Fibroblast of the conjunctiva (primary cell): Measurements from ENCODE around the gene GPC4.

Experiments
- DNase-seq: peaks from one replicate; pipeline ENCODE4 v3.0.0-alpha.2; 2010; ENCODE audit warnings: low read depth

GPC4 gene

DNA sequence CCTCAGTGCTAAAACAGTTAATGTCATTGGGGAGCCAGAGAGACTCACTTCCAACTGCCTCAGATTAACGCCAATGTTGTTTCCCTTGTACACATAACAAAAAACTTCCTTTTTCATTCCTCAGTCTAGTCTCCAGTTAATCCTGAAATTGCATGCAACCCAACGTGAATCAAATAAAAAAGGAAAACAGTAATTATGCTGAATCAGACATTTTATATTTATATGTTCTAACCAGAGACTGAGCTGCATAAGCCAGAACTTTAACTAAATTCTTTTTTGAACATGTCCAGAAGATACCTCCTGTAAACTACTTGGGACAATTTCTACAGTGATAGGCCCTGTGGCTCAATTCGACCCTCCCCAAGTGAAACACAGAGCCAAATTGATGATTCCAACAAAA, 4.7 kb downstream of the GPC4 start:
- DNase-seq, result no peak

DNA sequence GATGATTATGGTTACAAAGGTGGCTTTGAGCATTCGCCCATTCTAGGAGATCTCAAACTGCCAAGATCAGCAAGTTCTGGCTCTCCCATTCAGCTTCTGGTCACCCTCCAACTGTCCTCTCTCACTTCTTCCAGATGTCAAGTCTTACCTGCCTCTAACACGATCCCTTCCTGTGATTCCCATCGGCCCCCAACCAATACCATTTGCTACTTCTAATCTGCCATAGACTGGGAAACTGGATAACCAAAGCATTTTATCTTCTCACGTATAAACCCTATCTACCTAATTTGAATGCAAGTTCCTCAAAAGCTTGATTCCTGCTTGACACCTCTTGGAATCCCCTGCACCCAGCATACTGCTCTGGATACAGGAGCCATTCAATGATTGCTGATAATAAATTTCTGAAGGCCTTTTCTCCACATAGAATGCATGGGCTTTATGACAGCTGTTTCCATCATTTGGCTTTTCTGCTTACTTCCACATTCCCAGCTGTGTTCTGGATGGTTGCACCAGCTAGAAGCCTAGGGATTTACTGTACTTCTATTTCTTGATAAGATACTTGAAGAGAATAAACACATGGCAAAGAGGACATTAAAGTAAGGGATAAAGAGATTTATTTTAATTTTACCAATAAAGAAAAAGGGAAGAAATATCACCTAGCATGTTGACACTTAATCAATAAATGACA, 9.6 kb downstream of the GPC4 start:
- DNase-seq, result no peak

DNA sequence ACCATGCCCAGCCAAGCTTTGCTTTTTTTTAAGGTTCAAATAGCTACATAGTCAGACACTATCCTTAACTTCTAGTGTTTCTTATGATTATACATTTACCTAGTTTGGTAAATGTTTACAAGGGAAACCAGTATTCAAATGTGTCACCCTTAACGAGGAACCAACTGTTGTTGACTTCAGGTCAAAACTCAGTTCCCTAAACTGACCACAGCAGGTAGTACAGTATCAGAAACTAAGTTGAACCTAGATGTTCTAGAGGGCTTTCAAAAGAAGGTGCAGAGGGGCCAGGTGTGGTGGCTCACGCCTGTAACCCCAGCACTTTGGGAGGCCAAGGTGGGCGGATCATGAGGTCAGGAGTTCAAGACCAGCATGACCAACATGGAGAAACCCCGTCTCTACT, 11.3 kb downstream of the GPC4 start:
- DNase-seq, result no peak

DNA sequence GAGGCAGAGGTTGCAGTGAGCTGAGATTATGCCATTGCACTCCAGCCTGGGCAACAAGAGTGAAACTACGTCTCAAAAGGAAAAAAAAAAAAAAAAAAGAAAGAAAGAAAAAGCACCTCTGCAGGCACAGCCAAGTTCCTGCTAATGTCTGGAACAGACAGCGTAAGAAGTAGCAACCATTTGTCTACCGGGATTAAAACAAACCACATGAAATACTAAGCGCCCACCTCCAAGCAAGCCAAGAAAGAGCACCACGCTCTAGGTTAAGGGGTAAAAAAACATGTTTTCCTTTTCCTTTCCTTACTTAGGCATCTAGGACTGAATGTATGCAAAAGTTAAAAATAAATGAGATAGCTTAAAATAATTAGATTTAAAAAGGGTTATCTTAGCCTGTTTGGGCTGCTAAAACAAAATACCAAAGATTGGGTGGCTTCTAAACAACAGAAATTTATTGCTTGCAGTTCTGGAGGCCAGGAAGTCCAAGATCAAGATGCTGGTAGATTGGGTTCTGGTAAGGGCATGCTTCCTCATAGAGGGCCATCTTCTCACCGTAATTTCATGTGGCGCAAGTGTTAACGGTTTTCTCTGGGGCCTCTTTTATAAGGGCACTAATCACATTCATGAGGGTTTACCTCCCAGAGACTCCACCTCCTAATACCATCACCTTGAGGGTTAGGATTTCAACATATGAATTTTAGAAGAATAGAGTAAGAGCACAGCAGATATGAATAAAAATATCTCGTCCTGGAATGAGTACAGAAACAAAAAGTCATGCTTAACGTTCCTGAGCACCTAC, 12.3 kb downstream of the GPC4 start:
- no peak for DNase-seq

DNA sequence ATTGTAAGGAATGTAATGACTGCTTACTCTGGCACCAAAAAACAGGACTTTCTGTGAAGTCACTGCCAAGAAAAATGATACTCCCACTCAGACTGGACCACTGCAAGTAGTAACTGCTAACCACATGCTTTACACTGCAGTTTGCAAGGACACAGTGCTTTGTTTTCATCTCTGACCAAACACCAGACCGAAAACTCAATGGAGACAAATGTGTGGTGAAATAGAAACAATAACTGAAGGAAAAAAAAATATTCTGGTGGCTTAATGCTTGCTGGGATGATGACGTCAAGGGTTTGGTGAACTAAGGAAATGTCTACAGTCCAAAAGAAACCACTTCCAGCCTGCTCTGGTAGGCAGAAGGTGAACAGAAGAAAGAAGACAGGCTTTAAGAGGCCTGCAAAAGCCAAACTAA, 13.2 kb downstream of the GPC4 start:
- peak; percentile 20 for DNase-seq

DNA sequence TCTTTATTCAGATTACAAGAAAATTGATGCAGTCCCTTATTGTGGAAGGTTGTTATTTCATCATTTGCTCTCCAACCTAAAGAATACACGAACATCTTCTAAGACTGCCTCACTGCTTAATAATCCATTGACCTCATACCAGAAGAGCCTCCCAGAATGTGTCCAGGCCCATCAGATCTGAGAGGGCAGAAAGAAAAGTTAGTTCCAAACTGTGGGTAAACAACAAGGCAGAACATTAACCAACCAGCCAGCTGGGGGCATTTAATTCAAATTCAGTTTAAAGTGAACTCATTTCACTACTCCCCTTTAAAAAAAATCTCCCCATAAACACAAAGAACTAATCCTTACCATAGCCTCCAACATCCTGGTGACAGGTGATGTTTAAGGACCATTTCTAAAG, 13.8 kb downstream of the GPC4 start:
- DNase-seq, result peak; percentile 2

DNA sequence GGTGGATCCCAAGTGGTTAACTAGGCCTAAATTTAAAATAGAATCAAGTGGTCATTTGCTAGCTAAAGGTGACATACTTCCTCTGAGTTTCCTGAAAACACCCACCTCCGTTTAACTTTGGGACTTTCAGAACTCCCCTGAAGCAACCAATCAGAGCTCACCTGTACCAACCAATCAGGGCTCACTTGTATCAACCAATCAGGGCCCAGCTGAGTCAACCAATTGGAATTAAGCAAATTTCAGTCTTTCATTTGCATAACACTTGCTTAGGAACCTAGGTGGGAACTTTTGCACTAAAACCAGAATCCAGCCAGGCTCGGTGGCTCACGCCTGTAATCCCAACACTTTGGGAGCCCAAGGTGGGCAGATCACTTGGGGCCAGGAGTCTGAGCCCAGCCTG, 15.9 kb downstream of the GPC4 start:
- no peak for DNase-seq

DNA sequence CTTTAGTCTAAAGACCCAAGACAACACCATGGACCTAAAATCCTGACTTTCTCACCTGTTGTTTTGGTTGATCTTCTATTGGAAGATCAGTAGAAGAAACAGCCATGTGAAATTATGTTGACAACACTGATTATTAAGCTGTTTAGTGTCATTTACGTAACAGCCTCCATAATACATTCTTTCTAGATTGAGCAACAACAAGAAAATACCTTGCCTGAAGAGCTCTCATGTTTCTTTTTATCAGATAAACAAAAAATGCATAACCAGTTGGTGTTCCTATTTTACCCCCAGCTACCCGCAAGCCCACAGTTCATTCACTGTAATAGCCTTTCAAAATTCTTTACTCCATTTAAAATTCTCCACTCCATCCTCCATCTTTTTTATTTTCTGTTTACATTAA, 20.5 kb downstream of the GPC4 start:
- no peak for DNase-seq

DNA sequence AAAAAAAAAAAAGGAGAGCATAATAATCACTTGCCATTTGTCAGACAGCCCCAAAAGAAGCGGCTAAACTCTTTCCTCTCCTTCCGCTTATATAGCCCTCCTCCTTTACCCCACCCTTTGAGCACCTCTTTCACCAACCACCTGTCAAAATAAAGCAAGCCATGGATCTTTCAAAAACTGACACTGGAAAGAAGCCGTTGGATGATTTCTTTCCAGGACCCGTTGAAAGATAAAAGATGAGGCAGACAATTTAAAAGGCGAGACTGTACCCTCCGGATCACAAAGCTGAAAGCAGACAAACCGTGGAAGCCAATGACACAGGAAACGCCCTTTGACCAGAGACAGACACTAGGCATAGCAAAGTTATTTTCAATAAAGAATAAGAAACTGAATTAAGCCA, 22.6 kb downstream of the GPC4 start:
- no peak for DNase-seq

DNA sequence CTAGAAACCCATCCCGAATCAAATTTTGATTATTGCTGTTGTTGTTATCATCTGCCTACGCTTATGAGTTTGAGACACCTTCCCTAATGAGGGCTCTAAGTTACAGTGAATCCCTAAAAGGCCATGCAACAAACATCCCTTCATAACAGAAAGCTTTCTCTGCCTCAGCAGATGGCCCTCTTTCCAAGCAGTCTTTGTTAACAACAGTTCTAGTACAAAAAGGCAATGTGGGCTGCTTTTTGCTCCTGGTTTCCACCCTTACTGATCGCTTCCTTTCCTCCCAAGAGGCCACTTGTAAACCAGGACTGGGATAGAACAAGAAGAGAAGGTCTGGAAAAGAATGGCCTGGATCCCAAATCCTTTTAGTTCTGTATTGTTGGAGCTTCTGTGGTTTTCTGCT, 24.2 kb downstream of the GPC4 start:
- DNase-seq, result no peak

DNA sequence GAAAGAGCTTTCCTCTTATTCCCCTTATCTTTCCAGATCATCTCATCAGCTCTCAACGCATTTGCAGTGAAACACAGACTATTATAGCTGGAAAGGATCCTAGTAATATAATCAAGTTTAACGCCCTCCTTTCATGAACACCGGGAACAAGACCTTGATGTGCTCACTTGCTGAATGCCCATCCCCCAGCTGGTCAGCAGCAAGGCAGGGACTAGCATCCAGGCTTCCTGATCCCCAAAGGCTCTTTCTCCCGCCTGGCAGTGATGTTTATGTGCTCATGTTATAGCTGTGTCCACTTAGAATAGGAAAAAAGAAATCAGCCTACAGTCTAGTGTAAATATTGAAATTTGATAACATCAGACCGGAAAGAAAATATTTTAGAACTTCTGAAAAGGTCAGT, 24.6 kb downstream of the GPC4 start:
- no peak for DNase-seq

DNA sequence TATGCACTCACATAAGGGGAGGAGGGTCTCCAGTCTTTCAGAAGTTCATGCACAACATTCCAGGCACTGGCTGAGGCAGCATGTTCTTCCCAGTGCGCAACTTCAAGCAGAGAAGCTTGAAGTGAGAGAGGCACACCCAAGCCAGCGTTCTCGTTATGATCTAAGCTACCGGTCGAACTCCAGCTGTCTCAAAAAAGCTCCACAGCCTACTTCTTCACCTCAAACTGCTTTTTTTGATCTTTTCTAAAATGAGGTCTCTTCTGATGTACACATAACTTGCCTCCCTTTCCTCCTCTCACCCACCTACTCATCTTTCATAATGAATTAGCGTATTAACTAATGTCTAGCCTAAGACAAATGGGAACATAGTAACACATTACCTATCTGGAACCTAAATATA, 25.3 kb downstream of the GPC4 start:
- DNase-seq, result no peak

DNA sequence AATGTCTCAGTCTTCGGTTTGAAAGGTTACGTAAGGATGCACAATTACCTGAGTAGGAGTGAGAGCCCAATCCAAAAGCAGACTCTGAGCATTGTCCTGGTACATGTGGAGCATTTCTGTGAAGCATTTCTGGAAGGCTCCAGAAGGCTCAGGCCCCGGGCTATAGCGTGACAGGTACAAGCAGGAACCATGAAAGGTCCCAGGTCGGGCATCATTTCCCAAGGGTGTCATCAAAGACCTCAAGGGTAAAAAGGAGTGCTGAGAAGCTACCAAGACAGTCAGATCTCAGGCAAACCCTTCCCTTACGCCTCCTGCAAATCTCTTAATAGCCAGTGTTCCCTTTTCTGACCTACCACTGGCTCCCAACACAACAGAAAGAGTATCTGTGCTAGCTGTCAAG, 30.8 kb downstream of the GPC4 start:
- no peak for DNase-seq

DNA sequence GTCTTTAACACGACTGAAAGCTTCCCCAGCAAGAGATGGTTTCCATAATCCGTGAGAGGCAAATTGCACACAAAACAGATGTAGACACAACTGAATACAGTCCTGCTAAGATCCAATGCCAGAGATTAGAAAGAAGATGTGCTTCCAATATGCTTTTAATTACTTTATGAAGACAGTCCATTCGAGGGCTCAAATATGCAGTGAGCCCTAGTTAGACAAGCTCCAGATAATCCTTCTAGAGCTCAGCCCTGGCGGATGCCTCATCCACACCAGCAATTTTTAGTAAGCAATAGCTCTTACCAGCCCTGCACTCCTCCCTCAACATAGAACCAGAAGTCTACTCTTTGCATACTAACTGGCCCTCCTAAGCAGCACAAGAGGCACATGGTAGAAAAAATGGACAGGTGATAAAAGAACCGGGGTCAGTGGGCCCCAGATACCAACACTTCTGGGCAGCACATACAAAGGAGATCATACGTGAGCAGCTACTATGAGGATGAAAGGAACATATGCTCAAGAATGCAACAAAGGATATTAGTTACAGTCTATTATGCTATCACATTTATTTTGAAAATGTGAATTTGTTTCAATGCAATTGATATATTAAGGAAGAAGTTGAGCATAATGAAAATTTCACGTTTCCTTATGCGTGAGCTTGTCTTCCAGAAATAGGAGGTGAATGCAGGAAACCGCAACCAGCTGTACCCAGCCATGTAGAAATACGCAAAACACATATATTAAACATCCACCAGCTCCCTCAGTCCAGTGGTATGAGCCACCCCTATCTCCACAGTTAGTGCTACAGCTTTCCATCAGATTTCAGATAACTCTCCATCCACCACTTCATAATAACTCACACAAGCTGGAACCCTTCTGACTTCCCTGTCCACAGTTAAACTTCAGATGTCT, 34.3 kb downstream of the GPC4 start:
- DNase-seq, result no peak

DNA sequence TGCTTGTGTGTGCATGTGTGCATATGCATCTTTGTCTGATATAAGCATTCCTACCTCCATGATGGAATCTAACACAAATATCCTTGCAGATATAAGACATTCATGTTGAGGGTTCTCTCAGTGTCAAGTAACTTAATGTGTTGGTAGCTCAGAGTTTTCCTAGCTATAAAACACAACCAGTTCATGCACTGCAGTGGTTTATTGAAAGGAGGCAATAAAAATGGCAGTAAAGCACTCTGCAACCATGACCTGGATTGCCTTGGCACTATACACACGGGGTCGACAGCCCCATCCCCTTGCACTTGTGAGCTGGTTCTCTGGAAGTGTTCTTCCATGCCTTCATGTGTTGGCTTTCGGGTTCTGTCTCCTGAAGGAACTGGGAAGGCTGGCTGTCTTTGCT, 38.9 kb downstream of the GPC4 start:
- DNase-seq, result no peak

DNA sequence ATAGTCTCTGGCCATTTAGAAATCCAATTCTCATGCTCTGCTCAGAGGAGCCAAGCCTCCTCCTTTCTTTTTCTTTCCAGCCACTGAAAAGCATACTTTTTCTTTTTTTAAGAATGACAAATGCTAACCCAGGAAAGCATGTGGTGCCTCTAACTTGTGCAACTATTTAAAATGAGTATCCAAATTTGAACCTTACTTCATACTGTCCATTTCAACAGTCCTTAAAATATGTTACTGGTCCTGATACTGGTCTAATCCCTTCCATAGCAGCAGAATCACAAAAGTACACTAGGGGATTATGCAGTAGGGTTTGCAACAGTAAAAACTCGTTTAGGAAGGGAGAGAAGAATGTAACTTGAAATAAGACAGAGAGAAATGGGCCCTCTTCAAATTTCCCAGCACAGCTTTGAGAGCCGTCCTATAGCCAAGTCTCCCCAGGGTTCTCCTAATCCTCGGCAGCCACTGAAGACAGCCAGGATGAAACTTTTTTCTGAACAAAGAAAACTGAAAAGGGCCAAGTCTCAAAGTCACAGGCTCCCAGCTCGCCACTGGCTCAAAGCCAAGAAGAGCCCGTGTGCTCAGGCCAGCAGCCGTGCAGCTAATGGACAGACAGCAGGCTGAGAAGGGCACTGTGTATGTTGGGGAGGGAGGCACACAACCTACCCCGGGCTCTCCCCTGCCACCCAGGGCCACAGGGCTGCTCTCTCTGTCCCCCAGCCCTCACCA, 39.5 kb downstream of the GPC4 start:
- DNase-seq, result no peak

DNA sequence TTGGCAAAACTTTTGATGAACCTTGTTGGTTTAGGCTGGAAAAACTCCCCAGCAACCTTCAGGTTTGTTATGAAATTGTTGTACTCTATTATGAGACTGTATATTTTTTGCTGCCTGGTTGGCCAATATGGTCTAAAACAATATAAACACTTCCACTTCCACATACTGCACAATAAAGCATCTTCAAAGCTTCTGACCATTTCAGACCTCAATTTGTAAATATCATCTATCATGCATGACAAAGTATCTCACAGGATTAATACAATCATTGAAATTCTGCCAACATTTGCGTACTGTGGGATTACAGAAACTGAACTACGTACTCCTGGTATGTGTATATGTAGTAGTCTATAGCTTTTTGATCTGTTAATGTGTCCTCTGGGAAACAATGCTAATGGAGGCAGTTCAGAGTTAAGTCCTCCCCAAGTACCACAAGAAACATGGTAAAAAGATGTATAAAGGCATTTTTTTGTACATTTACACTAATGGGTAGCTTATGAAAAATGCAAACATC, 40.4 kb downstream of the GPC4 start:
- no peak for DNase-seq

DNA sequence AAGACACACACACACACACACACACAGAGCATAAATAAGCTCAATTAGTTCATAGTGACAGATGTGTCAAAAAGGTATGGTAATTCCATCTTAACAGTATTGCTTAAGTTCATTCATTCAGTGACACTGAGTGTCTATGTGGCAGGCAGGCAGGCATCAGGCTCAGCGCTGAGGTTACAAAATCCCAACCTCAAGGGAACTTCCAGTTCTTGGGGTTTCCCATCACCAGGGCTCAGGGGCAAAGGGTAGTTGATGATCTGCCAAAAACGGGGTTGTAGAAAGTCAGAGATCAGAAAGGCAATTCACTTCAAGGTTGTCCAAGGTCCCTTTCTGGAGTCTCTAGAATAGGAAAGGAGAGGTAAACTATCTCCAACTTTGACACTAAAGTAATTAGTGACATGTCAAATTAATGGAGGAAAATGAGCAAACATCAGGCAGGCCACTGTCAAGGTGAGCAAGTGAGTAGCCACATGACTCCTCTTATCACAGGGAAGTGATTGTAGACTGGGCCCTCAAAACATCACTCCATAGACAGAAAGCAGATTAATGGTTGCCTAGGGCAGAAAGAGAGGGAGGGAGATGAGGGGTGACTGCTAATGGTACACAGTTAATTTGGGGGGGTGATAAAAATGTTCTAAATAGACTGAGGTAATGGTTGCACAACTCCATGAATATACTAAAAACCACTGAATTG, 41.8 kb downstream of the GPC4 start:
- DNase-seq, result no peak

DNA sequence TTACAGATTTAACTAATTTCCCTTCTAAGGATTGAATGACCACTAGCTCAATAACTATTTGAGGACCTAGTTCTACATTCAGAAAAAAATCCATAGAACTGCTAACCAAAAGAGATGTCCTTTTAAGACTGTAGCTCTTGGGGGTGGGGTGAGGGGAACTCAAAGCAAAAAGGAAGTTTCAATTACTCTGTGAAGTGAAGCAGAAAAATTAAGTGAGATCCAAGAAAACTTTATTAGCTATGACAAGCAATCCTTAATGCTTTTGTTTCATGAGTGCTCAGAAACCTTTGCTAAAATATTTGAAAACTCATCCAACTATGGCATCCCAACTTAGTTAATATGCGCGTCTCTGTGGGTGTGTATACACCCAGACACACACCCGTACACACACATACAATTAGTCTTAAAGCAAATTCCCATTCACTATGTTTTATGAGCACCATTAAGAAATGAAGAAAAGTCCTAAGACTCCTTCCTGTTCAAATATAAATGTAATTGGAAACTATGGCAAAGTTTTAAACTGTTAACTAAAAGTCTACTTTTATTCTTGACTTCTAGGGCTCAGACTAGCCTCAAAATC, 44.5 kb downstream of the GPC4 start:
- DNase-seq, result no peak

DNA sequence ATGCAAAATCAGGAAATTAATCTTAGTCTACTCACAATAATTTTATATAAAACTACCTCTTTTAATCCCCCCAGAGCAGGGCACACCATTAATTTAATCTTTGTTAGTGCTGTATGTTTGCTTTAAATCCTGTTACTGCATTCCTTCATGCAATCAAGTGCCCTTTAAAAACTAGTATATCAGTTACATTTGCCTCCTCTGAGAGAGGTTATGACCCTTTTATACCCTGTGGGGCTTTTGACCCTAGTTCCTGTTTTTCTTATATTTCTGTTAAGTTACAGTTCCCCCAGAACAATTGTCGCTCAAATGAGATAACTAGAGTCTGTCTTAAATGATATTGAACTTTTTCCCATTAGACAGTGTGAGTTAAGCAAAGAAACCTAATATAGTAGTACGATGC, 46.2 kb downstream of the GPC4 start:
- no peak for DNase-seq

DNA sequence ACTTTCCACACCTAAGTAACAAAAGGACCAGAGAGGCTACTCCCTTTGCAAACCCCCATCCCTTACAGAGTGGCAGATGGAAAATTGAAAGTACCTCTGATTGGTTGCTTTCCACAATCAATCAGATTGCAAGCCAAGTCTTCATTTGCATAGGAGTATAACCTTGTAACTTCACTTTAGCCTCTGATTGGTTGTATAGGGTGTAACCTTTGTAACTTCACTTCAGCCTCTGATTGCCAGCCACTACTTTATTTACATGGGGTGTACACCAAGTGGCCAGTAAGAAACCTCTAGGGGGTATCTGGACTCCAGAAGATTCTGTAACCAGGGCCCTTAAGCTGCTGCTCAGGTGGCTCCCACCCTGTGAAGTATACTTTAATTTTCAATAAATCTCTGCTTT, 48.6 kb downstream of the GPC4 start:
- no peak for DNase-seq
